Activated CD4-positive, alpha-beta T cell treated with anti-CD3 and anti-CD28 coated beads, Interleukin-2, amount 50 U/mL, for 16 hours (primary cell): ENCODE data around the gene NDRG2.

ENCODE experiments used
- DNase-seq: peaks from one replicate; pipeline ENCODE4 v3.0.0-alpha.2; 2020

The NDRG2 gene

GRCh38 chr14:21024585-21025370 is at the start of gene NDRG2:
NDRG2 (minus strand) TSS chr14:21025061; CDS start chr14:21023315, 1,746 bp downstream.
- peak; percentile 40 for DNase-seq

- no peak for DNase-seq
These were observed 49.1 kb upstream of the NDRG2 start for GRCh38 chr14:21073921-21074320.

GRCh38 chr14:21072781-21073339 is 48.0 kb upstream of the NDRG2 start:
- no peak for DNase-seq

GRCh38 chr14:21072031-21072473 is 47.2 kb upstream of the NDRG2 start:
- DNase-seq: no peak

- DNase-seq: peak; percentile 61
These were observed 46.6 kb upstream of the NDRG2 start for GRCh38 chr14:21071225-21072030.

GRCh38 chr14:21070610-21071224 is 45.9 kb upstream of the NDRG2 start:
- DNase-seq: no peak

- DNase-seq: no peak
These were observed 45.3 kb upstream of the NDRG2 start, which contains the start of gene ARHGEF40 for GRCh38 chr14:21070083-21070609. ARHGEF40 (plus strand) TSS chr14:21070304; CDS start chr14:21070397, 93 bp downstream.

- DNase-seq: no peak
These were observed 44.7 kb upstream of the NDRG2 start for GRCh38 chr14:21069388-21070082.

GRCh38 chr14:21068521-21069387 is 43.9 kb upstream of the NDRG2 start:
- DNase-seq: peak; percentile 29

- DNase-seq: no peak
These were observed 42.1 kb upstream of the NDRG2 start for GRCh38 chr14:21066882-21067502.

GRCh38 chr14:21063479-21063878 is 38.6 kb upstream of the NDRG2 start:
- DNase-seq: no peak

GRCh38 chr14:21061347-21061668 is 36.4 kb upstream of the NDRG2 start:
- DNase-seq: no peak

GRCh38 chr14:21060614-21061346 is 35.9 kb upstream of the NDRG2 start:
- no peak for DNase-seq

- DNase-seq: no peak
These were observed 35.2 kb upstream of the NDRG2 start for GRCh38 chr14:21059842-21060613.

- no peak for DNase-seq
These were observed 34.0 kb upstream of the NDRG2 start for GRCh38 chr14:21058903-21059302.

- DNase-seq: no peak
These were observed 33.2 kb upstream of the NDRG2 start, which contains the start of gene RNASE8 for GRCh38 chr14:21057803-21058675. RNASE8 (plus strand) TSS chr14:21057822; CDS start chr14:21057893, 71 bp downstream.

- DNase-seq: no peak
These were observed 31.8 kb upstream of the NDRG2 start for GRCh38 chr14:21056520-21057163.
